ENCODE results near the gene KIF2C. TPM values are rescaled to one million over a fixed set of nuclear protein-coding genes. Genes with fewer than 3 reads are reported as not detected.

The KIF2C gene
- total and polyA plus RNA-seq, 9 of the 15 experiments (the other 6 are each of a cell fraction or from before 2014, with no cell fraction given), result 84.9 to 226 (median 169) TPM

DNA sequence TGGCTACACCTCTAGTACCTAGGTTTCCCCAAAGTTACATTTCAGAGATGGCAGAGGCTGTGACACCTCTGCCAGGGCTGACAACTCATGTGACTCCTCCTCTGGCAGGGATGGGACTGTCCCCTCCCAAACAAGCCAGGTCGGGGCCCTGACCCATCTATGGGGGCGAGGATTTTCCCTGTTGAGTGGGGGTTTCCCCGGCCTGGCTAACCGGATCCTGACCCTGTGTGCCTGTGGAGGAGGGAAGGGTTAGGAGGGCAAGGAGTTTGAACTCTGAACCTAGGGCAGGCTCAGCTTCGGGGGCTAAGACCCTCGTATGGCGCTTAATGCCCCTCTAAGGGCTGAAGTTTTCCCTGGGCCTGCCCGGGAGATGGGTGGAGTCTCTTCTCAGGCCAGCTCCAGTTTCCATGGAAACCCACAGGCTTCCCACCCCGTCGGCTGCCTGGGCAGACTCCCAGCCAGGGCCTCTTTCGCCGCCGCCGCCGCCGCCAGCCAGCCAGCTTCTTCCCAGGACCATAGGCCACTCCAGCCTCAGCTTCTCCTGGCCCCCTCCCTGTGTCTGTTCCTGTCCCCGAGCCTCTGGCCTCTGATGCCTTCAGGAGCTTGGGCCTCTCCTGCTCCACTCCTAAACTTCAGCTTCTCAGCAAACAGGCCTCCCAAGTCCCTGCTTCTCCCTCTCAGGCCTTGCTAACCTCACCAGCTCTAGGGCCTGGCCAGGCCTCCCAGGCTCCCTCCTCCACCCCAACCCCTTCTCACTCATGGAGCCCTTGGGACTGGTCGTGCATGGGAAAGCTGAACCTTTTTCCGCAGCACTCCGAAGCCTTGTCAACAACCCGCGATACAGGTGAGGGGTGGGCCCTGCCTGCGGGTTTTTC is 68.7 kb downstream of the KIF2C start, which contains the start of gene BTBD19 (continued):
- TF ChIP-seq, protein P1, sequence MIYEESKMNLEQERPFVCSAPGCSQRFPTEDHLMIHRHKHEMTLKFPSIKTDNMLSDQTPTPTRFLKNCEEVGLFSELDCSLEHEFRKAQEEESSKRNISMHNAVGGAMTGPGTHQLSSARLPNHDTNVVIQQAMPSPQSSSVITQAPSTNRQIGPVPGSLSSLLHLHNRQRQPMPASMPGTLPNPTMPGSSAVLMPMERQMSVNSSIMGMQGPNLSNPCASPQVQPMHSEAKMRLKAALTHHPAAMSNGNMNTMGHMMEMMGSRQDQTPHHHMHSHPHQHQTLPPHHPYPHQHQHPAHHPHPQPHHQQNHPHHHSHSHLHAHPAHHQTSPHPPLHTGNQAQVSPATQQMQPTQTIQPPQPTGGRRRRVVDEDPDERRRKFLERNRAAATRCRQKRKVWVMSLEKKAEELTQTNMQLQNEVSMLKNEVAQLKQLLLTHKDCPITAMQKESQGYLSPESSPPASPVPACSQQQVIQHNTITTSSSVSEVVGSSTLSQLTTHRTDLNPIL (CRISPR knock-in tag; IDR thresholded peaks at IDR 0.05), result peak; percentile 57; the same call in 1 of the 2 replicates
- TF ChIP-seq CREBBP (IDR thresholded peaks at IDR 0.05; ENCODE audit: low read depth, low read length) (no peak), ARID2 (IDR thresholded peaks at IDR 0.05) (no peak), ZFPM2 (CRISPR knock-in tag; IDR thresholded peaks at IDR 0.05) (no peak), ZBED1 (IDR thresholded peaks at IDR 0.05) (no peak; the same call in 1 of the 2 replicates), ILK (tag; IDR thresholded peaks at IDR 0.05; ENCODE audit: borderline replicate concordance, low read depth) (no peak), TGIF2 (CRISPR knock-in tag; IDR thresholded peaks at IDR 0.05) (0 out of 2 replicates have a peak, but pooled peaks have one; percentile 47), CTBP1 (IDR thresholded peaks at IDR 0.05; ENCODE audit: borderline replicate concordance) (no peak), E4F1 (CRISPR knock-in tag; IDR thresholded peaks at IDR 0.05; ENCODE audit: borderline replicate concordance) (peak; percentile 74), NR2C1 (IDR thresholded peaks at IDR 0.05) (peak; percentile 75), NR2C1 (tag; IDR thresholded peaks at IDR 0.05) (peak; percentile 80; the same call in 1 of the 2 replicates), JUN (IDR thresholded peaks at IDR 0.05; ENCODE audit: borderline replicate concordance, low read depth, low read length) (no peak), JUN (CRISPR knock-in tag; IDR thresholded peaks at IDR 0.05; ENCODE audit: borderline replicate concordance) (peak; percentile 11; the same call in 1 of the 2 replicates), GATA2 (CRISPR knock-in tag; IDR thresholded peaks at IDR 0.05) (no peak; the same call in 1 of the 2 replicates), NCOA4 (IDR thresholded peaks at IDR 0.05; ENCODE audit: partially characterized antibody) (no peak)

All from K562 (cell line).